ENCODE measurements around the gene BMPER.

The BMPER gene

GRCh38 chr7:33887266-33887975 lies 17.9 kb upstream of the BMPER start:
- in situ Hi-C loops (cut with MboI; ENCODE audit: low sequenced_read_pairs), result no loop called here

- in situ Hi-C loops (cut with MboI; ENCODE audit: low sequenced_read_pairs), result no loop called here
Observed at GRCh38 chr7:33888166-33888565, 17.2 kb upstream of the BMPER start.

DNA sequence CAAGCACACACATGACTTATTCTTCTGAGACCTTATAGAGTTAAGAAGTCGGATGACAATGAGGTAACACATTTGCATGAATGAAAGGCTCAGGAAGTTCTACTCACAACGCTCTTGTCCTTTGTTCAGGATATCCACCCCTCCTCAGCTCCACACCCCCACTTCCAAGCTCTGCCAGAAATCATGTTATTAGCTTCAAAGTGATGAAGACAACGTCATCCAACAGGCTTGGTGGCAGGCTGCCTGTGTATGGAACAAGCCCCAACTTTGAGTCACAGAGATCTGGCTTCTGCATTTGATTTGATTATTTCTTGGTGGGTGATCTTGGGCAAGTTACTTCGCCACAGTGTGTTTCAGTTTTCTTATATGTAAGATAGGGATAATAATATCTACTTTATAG lies 12.4 kb upstream of the BMPER start:
- in situ Hi-C loops (cut with MboI; ENCODE audit: low sequenced_read_pairs), result no loop called here

DNA sequence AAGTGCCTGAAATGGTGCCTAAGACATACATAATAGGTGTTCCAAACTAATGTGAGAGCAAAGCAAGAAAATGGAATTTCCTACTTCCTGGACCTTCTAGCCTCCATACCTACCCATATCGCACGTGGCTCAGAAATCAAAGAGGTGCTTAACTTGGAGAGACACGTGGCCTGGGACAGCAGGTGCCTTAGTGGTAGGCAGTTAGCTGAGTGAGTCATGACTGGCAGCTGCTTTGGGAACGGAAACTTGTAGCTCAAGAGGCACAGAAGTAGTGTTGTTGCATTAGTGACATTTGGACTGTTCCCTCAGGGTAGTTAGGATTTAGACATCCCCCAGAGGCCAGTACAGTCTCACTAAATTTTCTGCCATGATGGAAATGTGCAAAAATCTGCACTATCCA lies 12.0 kb upstream of the BMPER start:
- in situ Hi-C loops (cut with MboI; ENCODE audit: low sequenced_read_pairs), result no loop called here

GRCh38 chr7:33895025-33895804 lies 10.1 kb upstream of the BMPER start:
- in situ Hi-C loops (cut with MboI; ENCODE audit: low sequenced_read_pairs), result no loop called here

GRCh38 chr7:33900501-33900900 lies 4.8 kb upstream of the BMPER start:
- in situ Hi-C loops (cut with MboI; ENCODE audit: low sequenced_read_pairs), result no loop called here

GRCh38 chr7:33901199-33901598 lies 4.1 kb upstream of the BMPER start:
- in situ Hi-C loops (cut with MboI; ENCODE audit: low sequenced_read_pairs), result no loop called here

DNA sequence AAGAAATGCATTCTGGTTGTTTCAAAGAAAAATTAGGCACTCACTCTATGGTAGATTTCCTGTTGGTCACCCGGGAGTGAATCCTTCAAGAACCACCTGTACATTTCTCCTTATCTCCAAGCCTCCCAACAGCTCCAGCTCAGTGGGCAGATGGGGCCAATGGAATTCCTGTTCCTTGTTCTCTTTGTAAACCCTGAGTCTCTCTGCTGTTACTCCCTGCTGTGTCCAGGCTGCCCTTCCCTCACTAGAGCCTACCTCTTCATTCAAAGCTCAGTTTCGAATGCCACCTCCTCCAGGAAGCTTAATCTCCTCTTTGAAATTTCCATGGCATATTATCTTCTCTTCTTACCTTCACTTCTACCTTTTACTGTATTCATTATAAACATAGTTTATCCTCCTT lies 3.5 kb upstream of the BMPER start:
- in situ Hi-C loops (cut with MboI; ENCODE audit: low sequenced_read_pairs), result no loop called here

- in situ Hi-C loops (cut with MboI; ENCODE audit: low sequenced_read_pairs), result no loop called here
Observed at GRCh38 chr7:33902746-33903145, 2.6 kb upstream of the BMPER start.

- in situ Hi-C loops (cut with MboI; ENCODE audit: low sequenced_read_pairs), result no loop called here
Observed at GRCh38 chr7:33903791-33904680, 1.3 kb upstream of the BMPER start.

DNA sequence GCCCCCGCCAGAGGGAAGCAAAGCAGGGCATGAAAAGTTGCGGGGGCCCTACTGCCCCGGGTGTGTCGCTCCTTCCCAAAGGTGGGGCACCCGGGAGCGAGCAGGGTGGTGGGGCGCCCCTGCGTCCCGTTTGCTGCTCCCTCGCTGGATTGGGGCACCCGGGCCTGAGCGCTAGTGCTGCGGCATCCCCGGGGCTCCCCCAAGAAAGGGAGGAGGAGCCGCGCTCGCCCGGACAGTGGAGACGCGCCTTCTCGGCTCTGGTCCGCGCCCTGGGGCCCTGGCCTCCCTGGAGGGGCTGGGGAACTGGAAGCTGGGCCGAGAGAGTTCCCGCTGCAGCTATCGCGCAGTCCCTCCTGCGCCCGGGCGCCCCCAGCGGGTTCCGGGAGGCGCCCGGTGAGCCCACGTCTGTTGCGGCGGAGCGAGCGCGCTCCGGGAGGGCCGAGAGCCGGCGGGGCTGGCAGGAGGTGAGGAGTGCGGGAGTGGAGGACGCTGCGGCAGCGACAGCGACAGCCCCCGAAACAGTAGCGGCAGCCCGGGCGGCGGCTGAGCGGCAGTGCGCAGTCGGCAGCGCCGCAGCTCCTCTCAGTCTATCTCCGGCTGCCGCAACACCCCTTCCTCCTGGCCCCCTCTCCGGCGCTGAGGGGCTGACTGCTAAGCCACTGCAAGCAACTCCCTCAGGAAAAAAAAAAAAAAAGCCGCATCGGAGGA lies 504 bp upstream of the BMPER start:
- in situ Hi-C loops (cut with MboI; ENCODE audit: low sequenced_read_pairs), result no loop called here

DNA sequence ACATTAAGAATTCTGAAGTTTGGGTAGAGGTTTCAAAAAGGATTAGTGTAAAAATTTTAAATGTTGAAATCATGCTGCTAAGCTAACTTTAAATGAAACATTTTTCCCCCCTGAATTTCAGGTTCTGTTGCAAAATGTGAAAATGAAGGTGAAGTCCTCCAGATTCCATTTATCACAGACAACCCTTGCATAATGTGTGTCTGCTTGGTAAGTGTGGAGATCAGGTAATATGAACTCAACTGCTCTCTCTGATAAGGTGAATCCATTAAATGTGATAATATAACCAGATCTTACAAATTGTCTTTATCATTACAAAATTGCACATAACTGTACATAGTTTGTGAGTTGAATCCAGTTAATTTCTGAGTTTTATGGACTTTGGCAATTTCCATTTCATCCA lies 1.4 kb downstream of the BMPER start:
- in situ Hi-C loops (cut with MboI; ENCODE audit: low sequenced_read_pairs), result no loop called here

- in situ Hi-C loops (cut with MboI; ENCODE audit: low sequenced_read_pairs), result no loop called here
Observed at GRCh38 chr7:33907625-33908024, 2.3 kb downstream of the BMPER start.

DNA sequence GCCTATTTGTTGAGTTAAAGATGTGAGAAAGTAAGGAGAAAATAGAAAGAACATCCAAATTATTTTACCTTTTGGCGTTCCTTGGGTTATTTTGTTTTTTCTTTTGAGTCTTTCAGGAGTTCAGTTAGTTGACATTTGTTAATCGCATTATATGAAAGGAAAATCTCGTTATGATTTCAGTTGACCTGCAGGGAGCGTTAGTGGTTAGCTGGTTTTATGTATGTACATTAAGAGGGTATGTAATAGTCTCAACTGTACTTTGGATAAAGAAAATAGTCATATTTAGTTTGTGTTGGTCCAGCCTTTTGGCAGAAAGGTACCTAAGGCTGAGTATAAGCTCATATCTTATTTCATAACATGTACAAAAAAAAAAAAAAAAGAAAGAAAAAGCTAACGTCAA lies 4.0 kb downstream of the BMPER start:
- in situ Hi-C loops (cut with MboI; ENCODE audit: low sequenced_read_pairs), result no loop called here

DNA sequence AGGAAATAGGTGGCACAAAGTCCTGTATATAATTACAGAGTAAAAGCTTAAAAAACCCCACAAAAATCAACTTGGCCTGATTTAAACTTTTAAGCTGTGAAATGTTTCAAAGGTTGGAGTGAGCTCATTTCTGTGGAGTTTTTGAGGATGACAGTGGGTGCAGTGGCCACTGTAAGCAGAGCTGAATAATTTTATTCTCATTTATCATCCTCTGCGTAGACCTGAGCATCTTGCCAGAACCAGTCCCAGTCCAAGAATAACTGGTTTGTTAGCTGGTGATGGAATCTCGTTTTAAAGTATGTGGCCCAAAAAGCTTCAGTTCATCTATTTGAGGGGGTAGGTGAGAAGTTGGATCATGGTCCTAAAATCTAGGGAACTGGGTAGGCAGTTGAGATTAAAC lies 4.4 kb downstream of the BMPER start:
- in situ Hi-C loops (cut with MboI; ENCODE audit: low sequenced_read_pairs), result no loop called here

DNA sequence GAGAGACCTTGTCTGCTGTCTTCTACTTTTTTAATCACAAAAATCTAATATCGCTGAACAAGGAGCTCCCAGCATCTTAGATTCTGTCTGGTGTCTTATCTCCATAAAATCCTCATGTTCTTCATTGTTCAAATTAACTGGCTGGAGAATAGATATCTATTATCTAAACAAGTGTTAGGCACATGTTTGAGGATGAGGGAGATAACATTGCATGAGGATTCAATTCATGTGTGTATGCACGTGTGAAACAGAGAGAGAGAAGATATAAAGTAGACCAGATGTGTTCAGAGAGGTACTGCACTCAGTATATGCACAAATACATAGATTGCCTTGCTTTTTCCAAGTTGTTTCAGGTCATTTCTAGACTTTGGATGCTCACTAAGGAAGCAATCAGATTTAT lies 5.4 kb downstream of the BMPER start:
- in situ Hi-C loops (cut with MboI; ENCODE audit: low sequenced_read_pairs), result no loop called here

DNA sequence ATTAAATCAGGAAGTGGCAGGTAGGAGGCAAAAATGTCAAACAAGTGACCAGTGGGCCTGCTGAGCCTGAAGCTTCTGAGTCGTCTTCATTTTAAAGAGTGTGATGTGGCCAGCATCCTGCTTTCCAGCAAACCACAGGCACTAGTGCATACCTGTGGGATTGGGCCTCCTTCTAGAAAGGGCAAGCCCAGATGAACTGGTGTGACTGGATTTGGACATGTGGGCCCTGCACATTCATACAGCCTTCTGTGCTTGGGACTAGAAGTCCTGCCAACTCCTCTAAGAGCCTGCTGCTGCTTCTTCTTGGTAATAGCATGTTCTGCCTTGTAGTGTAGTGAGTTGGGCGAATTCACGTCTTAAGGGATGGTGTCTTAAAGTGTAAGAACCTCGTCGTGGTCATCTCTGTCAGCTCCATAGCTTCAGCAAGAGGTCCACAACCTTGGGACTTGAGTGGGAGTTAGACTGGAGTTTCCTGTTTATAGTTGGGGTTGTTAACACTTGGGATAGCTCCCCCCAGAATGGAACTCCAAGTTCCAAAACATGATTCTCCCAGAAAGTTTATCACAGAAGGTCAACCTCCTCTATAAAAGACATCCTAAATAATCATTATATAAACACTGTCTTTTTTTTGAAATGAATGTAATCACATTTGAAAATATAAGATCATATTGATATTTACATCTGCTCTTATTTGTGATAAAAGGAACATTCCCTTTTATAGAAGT lies 11.2 kb downstream of the BMPER start:
- in situ Hi-C loops (cut with MboI; ENCODE audit: low sequenced_read_pairs), result no loop called here

DNA sequence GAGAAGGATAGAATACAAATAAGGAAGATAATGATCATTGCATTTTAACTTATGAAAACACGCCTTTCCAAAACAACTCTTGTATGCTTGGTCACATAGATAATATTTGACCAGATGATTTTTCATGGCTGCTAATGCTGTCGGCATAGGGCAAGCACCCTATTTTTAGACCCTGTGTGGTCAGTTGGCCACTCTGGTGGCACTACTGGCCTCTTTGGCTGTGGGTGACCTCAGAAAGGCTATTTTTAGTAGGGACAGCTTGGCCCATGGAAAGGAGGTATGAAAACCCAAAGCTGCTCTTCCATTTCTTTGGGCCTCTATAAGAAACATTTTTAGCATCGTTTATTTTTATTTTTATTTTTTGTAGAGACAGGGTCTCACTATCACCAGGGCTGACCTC lies 12.3 kb downstream of the BMPER start:
- in situ Hi-C loops (cut with MboI; ENCODE audit: low sequenced_read_pairs), result no loop called here

GRCh38 chr7:33918438-33919143 lies 13.3 kb downstream of the BMPER start:
- in situ Hi-C loops (cut with MboI; ENCODE audit: low sequenced_read_pairs), result no loop called here

- in situ Hi-C loops (cut with MboI; ENCODE audit: low sequenced_read_pairs), result no loop called here
Observed at GRCh38 chr7:33919449-33919848, 14.1 kb downstream of the BMPER start.
